PFSK-1 (cell line): Measurements from ENCODE around the gene EFNB1.

Experiments
- FOXP2 ChIP-seq: optimal IDR thresholded peaks from 2 replicates; pipeline ENCODE3; 2011; ENCODE audit warnings: borderline replicate concordance, control low read depth, inconsistent platforms; ENCODE audit not compliant: insufficient read depth; ENCODE audit errors: extremely low read length, extremely low read depth
- POLR2AphosphoS5 ChIP-seq: IDR thresholded peaks from 2 replicates; pipeline ENCODE4 v1.6.1; 2012; ENCODE audit warnings: low read depth, mild to moderate bottlenecking, control low read depth, low read length, moderate library complexity
- REST ChIP-seq, 2 experiments: IDR thresholded peaks; 2 replicates each; pipeline versions ENCODE4 v1.6.1 to v1.8.0; 2011 to 2012; ENCODE audit warnings: low read depth in 2 of 2, low read length in 2 of 2, control low read depth in 1 of 2, inconsistent platforms in 1 of 2, mild to moderate bottlenecking in 1 of 2, moderate library complexity in 1 of 2; ENCODE audit not compliant: insufficient read depth in 1 of 2
- SIN3A ChIP-seq: IDR thresholded peaks from 2 replicates; pipeline ENCODE4 v1.6.1; 2012; ENCODE audit warnings: mild to moderate bottlenecking, low read length, moderate library complexity, borderline replicate concordance; ENCODE audit not compliant: insufficient read depth
- TAF1 ChIP-seq: IDR thresholded peaks from 2 replicates; pipeline ENCODE4 v1.6.1; 2012; ENCODE audit warnings: low read length, control low read depth, borderline replicate concordance; ENCODE audit not compliant: insufficient read depth

Gene EFNB1

GRCh38 chrX:68867458-68868112, 38.8 kb downstream of the EFNB1 start:
- TF ChIP-seq POLR2AphosphoS5 = no peak
- no peak for TF ChIP-seq REST (IDR thresholded peaks at IDR 0.05; ENCODE audit: insufficient read depth in 1 of 2, low read depth in 2 of 2, low read length in 2 of 2)
- TF ChIP-seq TAF1 = no peak
- no peak for TF ChIP-seq FOXP2
- no peak for TF ChIP-seq SIN3A

- no peak for TF ChIP-seq REST (IDR thresholded peaks at IDR 0.05; ENCODE audit: insufficient read depth in 1 of 2, low read depth in 2 of 2, low read length in 2 of 2)
- TF ChIP-seq FOXP2 = no peak
- TF ChIP-seq SIN3A = no peak
- TF ChIP-seq TAF1 = no peak
- no peak for TF ChIP-seq POLR2AphosphoS5
These were observed 39.5 kb downstream of the EFNB1 start for GRCh38 chrX:68868316-68868715.

- TF ChIP-seq TAF1 (no peak), FOXP2 (no peak), SIN3A (no peak), REST (IDR thresholded peaks at IDR 0.05; ENCODE audit: insufficient read depth in 1 of 2, low read depth in 2 of 2, low read length in 2 of 2) (no peak), POLR2AphosphoS5 (no peak)
These were observed 40.3 kb downstream of the EFNB1 start for GRCh38 chrX:68868902-68869800.

- TF ChIP-seq SIN3A = no peak
- no peak for TF ChIP-seq REST (IDR thresholded peaks at IDR 0.05; ENCODE audit: insufficient read depth in 1 of 2, low read depth in 2 of 2, low read length in 2 of 2)
- TF ChIP-seq POLR2AphosphoS5 = no peak
- TF ChIP-seq TAF1 = no peak
- TF ChIP-seq FOXP2 = no peak
These were observed 41.5 kb downstream of the EFNB1 start for GRCh38 chrX:68870357-68870756.
